Metanephros (tissue), 2 donors: ENCODE results near the gene POTEM. TPM values are rescaled to one million over a fixed set of nuclear protein-coding genes. Genes with fewer than 3 reads are reported as not detected.

Experiments used
- small RNA-seq: library from RNA; depleted of rRNA; stranded (forward); fragments of <200 nt; gene quantifications from one replicate; pipeline ENCODE3, GENCODE V24; 2014; ENCODE audit warnings: low replicate concordance
- total RNA-seq: library from RNA; depleted of rRNA; stranded (reverse); fragments of >200 nt; gene quantifications from one replicate; pipeline ENCODE4 v1.2.3, GENCODE V29; 2014

The POTEM gene
- not detected for total RNA-seq

GRCh38 chr14:18967134-18967533, at the start of gene POTEM:
Gene POTEM, plus strand, starts transcription at chr14:18967434. Its CDS starts 52 bp downstream, at chr14:18967486.

Small RNA genes within 50 kb of the gene (small RNA-seq; reads per million reads assigned to genes)
- not detected for gene RNU6-1239P
